ENCODE results near the gene NT5DC2.

DNA sequence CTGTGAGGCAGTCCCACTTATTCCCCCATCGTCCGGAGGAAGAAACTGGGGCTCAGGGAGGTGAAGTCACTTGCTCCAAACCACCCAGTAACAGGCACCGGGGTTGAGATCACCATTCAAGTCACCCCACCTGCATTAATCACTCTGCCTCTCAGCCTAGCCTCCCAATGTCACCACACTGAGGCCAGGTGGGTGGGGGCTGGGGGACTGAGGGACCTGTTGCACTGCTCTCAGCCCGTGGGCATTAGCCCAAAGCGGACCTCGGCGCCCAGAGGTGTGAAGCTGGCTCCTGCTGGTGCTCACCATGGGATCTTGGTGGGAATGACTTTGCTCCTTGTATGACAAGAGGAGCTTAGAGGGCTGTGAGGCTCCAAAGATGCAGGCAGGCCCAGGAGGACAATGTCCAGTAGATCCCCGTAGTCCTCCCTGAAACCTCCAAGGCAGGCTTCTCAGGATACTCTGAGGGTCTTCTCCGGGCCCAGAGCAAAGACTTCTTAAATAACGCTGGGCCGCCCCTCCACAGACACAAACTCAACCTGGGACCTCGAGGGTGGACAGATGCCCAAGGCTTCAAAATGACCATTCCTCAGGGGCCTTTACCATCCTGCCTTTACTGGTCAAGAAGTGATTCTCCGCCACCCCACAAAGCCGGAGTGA, 1.7 kb downstream of the NT5DC2 start:
- TF ChIP-seq EZH2phosphoT487 (IDR thresholded peaks at IDR 0.05; ENCODE audit: insufficient read depth, low read depth) (no peak), EZH2 (IDR thresholded peaks at IDR 0.05; ENCODE audit: insufficient read depth, poor library complexity, severe bottlenecking) (no peak)
